ENCODE results near the gene PBOV1.

PBOV1 gene

GRCh38 chr6:138218449-138218848 lies at the start of gene PBOV1:
Gene PBOV1 (minus strand): TSS chr6:138218491. CDS start chr6:138218395, 96 bp downstream.
- no peak for DNase-seq

- no peak for DNase-seq
These were observed 47.8 kb upstream of the PBOV1 start for GRCh38 chr6:138266095-138266494.

GRCh38 chr6:138264372-138264880 lies 46.1 kb upstream of the PBOV1 start:
- DNase-seq: no peak

GRCh38 chr6:138263963-138264362 lies 45.7 kb upstream of the PBOV1 start:
- no peak for DNase-seq

- DNase-seq: no peak
These were observed 43.0 kb upstream of the PBOV1 start for GRCh38 chr6:138261116-138261780.

GRCh38 chr6:138258991-138259390 lies 40.7 kb upstream of the PBOV1 start:
- DNase-seq: no peak

GRCh38 chr6:138258197-138258596 lies 39.9 kb upstream of the PBOV1 start:
- no peak for DNase-seq

GRCh38 chr6:138257638-138258040 lies 39.3 kb upstream of the PBOV1 start:
- DNase-seq: no peak

- DNase-seq: no peak
These were observed 37.2 kb upstream of the PBOV1 start for GRCh38 chr6:138255443-138255842.

GRCh38 chr6:138253731-138254130 lies 35.4 kb upstream of the PBOV1 start:
- DNase-seq: no peak

GRCh38 chr6:138250513-138251247 lies 32.4 kb upstream of the PBOV1 start:
- DNase-seq: no peak

GRCh38 chr6:138250053-138250452 lies 31.8 kb upstream of the PBOV1 start:
- no peak for DNase-seq

GRCh38 chr6:138248878-138249277 lies 30.6 kb upstream of the PBOV1 start:
- no peak for DNase-seq

- DNase-seq: no peak
These were observed 29.7 kb upstream of the PBOV1 start for GRCh38 chr6:138248011-138248410.

- DNase-seq: no peak
These were observed 28.6 kb upstream of the PBOV1 start for GRCh38 chr6:138246650-138247440.

- DNase-seq: no peak
These were observed 27.5 kb upstream of the PBOV1 start for GRCh38 chr6:138245751-138246150.

GRCh38 chr6:138242987-138243592 lies 24.8 kb upstream of the PBOV1 start:
- DNase-seq: no peak

GRCh38 chr6:138241934-138242333 lies 23.6 kb upstream of the PBOV1 start:
- DNase-seq: no peak

- no peak for DNase-seq
These were observed 23.1 kb upstream of the PBOV1 start for GRCh38 chr6:138241381-138241780.

GRCh38 chr6:138240476-138241245 lies 22.4 kb upstream of the PBOV1 start:
- DNase-seq: no peak

- no peak for DNase-seq
These were observed 21.5 kb upstream of the PBOV1 start for GRCh38 chr6:138239774-138240173.

- DNase-seq: no peak
These were observed 20.1 kb upstream of the PBOV1 start for GRCh38 chr6:138238368-138238767.
